ENCODE results near the gene MIS12. TPM values are rescaled to one million over a fixed set of nuclear protein-coding genes. Genes with fewer than 3 reads are reported as not detected.

The MIS12 gene
- total and polyA plus RNA-seq, 2 of the 13 experiments (the other 11 are each of a cell fraction or from before 2014, with no cell fraction given): 13.4 to 28.0 TPM

- TF ChIP-seq IRF9 (CRISPR knock-in tag; IDR thresholded peaks at IDR 0.05; ENCODE audit: borderline replicate concordance) (peak; percentile 55; the same call in 1 of the 2 replicates), KLF16 (CRISPR knock-in tag; IDR thresholded peaks at IDR 0.05) (peak in 1 of 2 experiments; percentile 78; a peak in 1 of 4 replicates), ZNF292 (CRISPR knock-in tag; IDR thresholded peaks at IDR 0.05; ENCODE audit: borderline replicate concordance, low read depth) (no peak), HOMEZ (CRISPR knock-in tag; IDR thresholded peaks at IDR 0.05; ENCODE audit: low read depth) (peak; percentile 33; the same call in 1 of the 2 replicates), CBFB (CRISPR knock-in tag; IDR thresholded peaks at IDR 0.05) (0 out of 2 replicates have a peak, but pooled peaks have one; percentile 60), ATF2 (CRISPR knock-in tag; IDR thresholded peaks at IDR 0.05) (no peak), ZNF136 (CRISPR knock-in tag; IDR thresholded peaks at IDR 0.05; ENCODE audit: low read depth) (no peak), ZBTB7B (CRISPR knock-in tag; IDR thresholded peaks at IDR 0.05) (no peak; the same call in 1 of the 2 replicates), RXRA (CRISPR knock-in tag; IDR thresholded peaks at IDR 0.05) (peak; percentile 86), ZNF784 (CRISPR knock-in tag; IDR thresholded peaks at IDR 0.05; ENCODE audit: borderline replicate concordance) (no peak), STAG1 (CRISPR knock-in tag; IDR thresholded peaks at IDR 0.05) (0 out of 2 replicates have a peak, but pooled peaks have one; percentile 3), TRIM22 (IDR thresholded peaks at IDR 0.05) (no peak), MTERF4 (CRISPR knock-in tag; IDR thresholded peaks at IDR 0.05) (peak; percentile 89; the same call in 1 of the 2 replicates), IKZF1 (IDR thresholded peaks at IDR 0.05) (no peak), ZBTB43 (CRISPR knock-in tag; conservative IDR thresholded peaks at IDR 0.05) (no peak), ZNF616 (CRISPR knock-in tag; IDR thresholded peaks at IDR 0.05; ENCODE audit: low read depth) (0 out of 2 replicates have a peak, but pooled peaks have one; percentile 55), MEIS1 (CRISPR knock-in tag; IDR thresholded peaks at IDR 0.05; ENCODE audit: borderline replicate concordance) (no peak), CENPBD1 (CRISPR knock-in tag; IDR thresholded peaks at IDR 0.05; ENCODE audit: borderline replicate concordance, low read depth) (no peak)
Measured at GRCh38 chr17:5486206-5487124, at the start of gene MIS12 (continued).

Measured in HepG2 (cell line).